ENCODE measurements around the gene DNTTIP2.
"Not testable (repeated sequence)": the region's sequence is repeated elsewhere in the genome, so short reads cannot be mapped to it uniquely, and the experiment has no call there.

Gene DNTTIP2

GRCh38 chr1:93899543-93900207 lies 20.7 kb upstream of the DNTTIP2 start:
- H3K27ac Mint-ChIP-seq: no peak overlapping the region
- ATAC-seq: no peak
- peaks cover 13% of the 10 kb centered on the region for H3K36me3 Mint-ChIP-seq
- H3K4me1 Mint-ChIP-seq: peaks cover 9% of the 10 kb centered on the region
- no peak overlapping the region for H3K4me3 Mint-ChIP-seq
- no peaks in the 10 kb centered on the region for H3K27me3 Mint-ChIP-seq
- H3K9me3 Mint-ChIP-seq: no peaks in the 10 kb centered on the region

GRCh38 chr1:93888900-93889299 lies 9.9 kb upstream of the DNTTIP2 start:
- Mint-ChIP-seq H3K27me3 (no peaks in the 10 kb centered on the region), H3K27ac (no peak overlapping the region), H3K4me3 (no peak overlapping the region), H3K36me3 (peaks cover 15% of the 10 kb centered on the region), H3K9me3 (no peaks in the 10 kb centered on the region), H3K4me1 (no peaks in the 10 kb centered on the region)
- no peak for ATAC-seq

GRCh38 chr1:93882269-93882668 lies 3.3 kb upstream of the DNTTIP2 start:
- no peak for ATAC-seq
- H3K27me3 Mint-ChIP-seq: no peaks in the 10 kb centered on the region

GRCh38 chr1:93880731-93881130 lies 1.7 kb upstream of the DNTTIP2 start:
- peaks cover 18% of the 10 kb centered on the region for H3K36me3 Mint-ChIP-seq
- H3K27me3 Mint-ChIP-seq: no peaks in the 10 kb centered on the region
- H3K4me3 Mint-ChIP-seq: no peak overlapping the region
- no peaks in the 10 kb centered on the region for H3K9me3 Mint-ChIP-seq
- ATAC-seq: no peak
- H3K27ac Mint-ChIP-seq: no peak overlapping the region
- H3K4me1 Mint-ChIP-seq: peaks cover 34% of the 10 kb centered on the region

More at GRCh38 chr1:93882269-93882668, 3.3 kb upstream of the DNTTIP2 start:
- Mint-ChIP-seq H3K4me3 (no peak overlapping the region), H3K36me3 (peaks cover 5% of the 10 kb centered on the region), H3K9me3 (no peaks in the 10 kb centered on the region), H3K27ac (no peak overlapping the region), H3K4me1 (peaks cover 20% of the 10 kb centered on the region)

GRCh38 chr1:93878501-93878888 lies 511 bp downstream of the DNTTIP2 start:
- no peaks in the 10 kb centered on the region for H3K9me3 Mint-ChIP-seq
- peak; percentile 78 for ATAC-seq
- peaks cover 51% of the 10 kb centered on the region for H3K4me1 Mint-ChIP-seq
- H3K4me3 Mint-ChIP-seq: peak overlapping the region; percentile 87
- H3K27ac Mint-ChIP-seq: peak overlapping the region; percentile 98
- peaks cover 38% of the 10 kb centered on the region for H3K36me3 Mint-ChIP-seq
- H3K27me3 Mint-ChIP-seq: no peaks in the 10 kb centered on the region

GRCh38 chr1:93877529-93877928 lies 1.5 kb downstream of the DNTTIP2 start:
- H3K4me1 Mint-ChIP-seq: peaks cover 51% of the 10 kb centered on the region
- peak overlapping the region; percentile 98 for H3K27ac Mint-ChIP-seq

GRCh38 chr1:93876244-93876643 lies 2.8 kb downstream of the DNTTIP2 start:
- H3K27ac Mint-ChIP-seq: peak overlapping the region; percentile 36
- H3K4me3 Mint-ChIP-seq: peak overlapping the region; percentile 60
- no peaks in the 10 kb centered on the region for H3K9me3 Mint-ChIP-seq
- ATAC-seq: no peak
- no peaks in the 10 kb centered on the region for H3K27me3 Mint-ChIP-seq
- H3K36me3 Mint-ChIP-seq: peaks cover 49% of the 10 kb centered on the region
- peaks cover 51% of the 10 kb centered on the region for H3K4me1 Mint-ChIP-seq

More at GRCh38 chr1:93877529-93877928, 1.5 kb downstream of the DNTTIP2 start:
- Mint-ChIP-seq H3K27me3 (no peaks in the 10 kb centered on the region), H3K36me3 (peaks cover 38% of the 10 kb centered on the region), H3K9me3 (no peaks in the 10 kb centered on the region), H3K4me3 (peak overlapping the region; percentile 87)
- ATAC-seq: no peak

GRCh38 chr1:93874025-93874651 lies 4.9 kb downstream of the DNTTIP2 start:
- Mint-ChIP-seq H3K4me3 (no peak overlapping the region), H3K9me3 (no peaks in the 10 kb centered on the region), H3K27me3 (no peaks in the 10 kb centered on the region), H3K27ac (peak overlapping the region; percentile 38), H3K4me1 (peaks cover 42% of the 10 kb centered on the region), H3K36me3 (peaks cover 63% of the 10 kb centered on the region)
- no peak for ATAC-seq

GRCh38 chr1:93871366-93871765 lies 7.6 kb downstream of the DNTTIP2 start:
- Mint-ChIP-seq H3K4me3 (no peak overlapping the region), H3K4me1 (peaks cover 21% of the 10 kb centered on the region), H3K9me3 (no peaks in the 10 kb centered on the region), H3K27me3 (no peaks in the 10 kb centered on the region), H3K27ac (peak overlapping the region; percentile 37), H3K36me3 (peaks cover 64% of the 10 kb centered on the region)
- ATAC-seq: no peak

- Mint-ChIP-seq H3K27ac (no peak overlapping the region), H3K4me1 (peaks cover 7% of the 10 kb centered on the region), H3K4me3 (no peak overlapping the region), H3K36me3 (peaks cover 49% of the 10 kb centered on the region), H3K27me3 (no peaks in the 10 kb centered on the region), H3K9me3 (no peaks in the 10 kb centered on the region)
- ATAC-seq: no peak
These were observed 9.4 kb downstream of the DNTTIP2 start for GRCh38 chr1:93869653-93870052.

GRCh38 chr1:93868492-93868891 lies 10.5 kb downstream of the DNTTIP2 start:
- H3K9me3 Mint-ChIP-seq, H3K27me3 Mint-ChIP-seq, H3K4me1 Mint-ChIP-seq, H3K27ac Mint-ChIP-seq, ATAC-seq, H3K4me3 Mint-ChIP-seq: not testable (repeated sequence)
- peaks cover 40% of the 10 kb centered on the region for H3K36me3 Mint-ChIP-seq

GRCh38 chr1:93865253-93865652 lies 13.8 kb downstream of the DNTTIP2 start:
- no peaks in the 10 kb centered on the region for H3K27me3 Mint-ChIP-seq
- peaks cover 25% of the 10 kb centered on the region for H3K36me3 Mint-ChIP-seq
- no peak overlapping the region for H3K27ac Mint-ChIP-seq
- no peaks in the 10 kb centered on the region for H3K4me1 Mint-ChIP-seq
- H3K4me3 Mint-ChIP-seq: no peak overlapping the region
- H3K9me3 Mint-ChIP-seq: no peaks in the 10 kb centered on the region
- ATAC-seq: no peak

GRCh38 chr1:93864175-93864574 lies 14.8 kb downstream of the DNTTIP2 start:
- H3K36me3 Mint-ChIP-seq: peaks cover 15% of the 10 kb centered on the region
- no peak overlapping the region for H3K4me3 Mint-ChIP-seq
- no peak overlapping the region for H3K27ac Mint-ChIP-seq
- H3K9me3 Mint-ChIP-seq: no peaks in the 10 kb centered on the region
- no peaks in the 10 kb centered on the region for H3K4me1 Mint-ChIP-seq
- H3K27me3 Mint-ChIP-seq: no peaks in the 10 kb centered on the region
- ATAC-seq: no peak

- not testable (repeated sequence) for H3K4me3 Mint-ChIP-seq, H3K27ac Mint-ChIP-seq, H3K36me3 Mint-ChIP-seq, H3K4me1 Mint-ChIP-seq, ATAC-seq, H3K9me3 Mint-ChIP-seq
- peaks cover 28% of the 10 kb centered on the region for H3K27me3 Mint-ChIP-seq
These were observed 21.4 kb downstream of the DNTTIP2 start for GRCh38 chr1:93857653-93858052.

GRCh38 chr1:93855983-93856382 lies 23.0 kb downstream of the DNTTIP2 start:
- not testable (repeated sequence) for ATAC-seq, H3K4me1 Mint-ChIP-seq, H3K9me3 Mint-ChIP-seq, H3K4me3 Mint-ChIP-seq, H3K27ac Mint-ChIP-seq, H3K36me3 Mint-ChIP-seq
- peaks cover 30% of the 10 kb centered on the region for H3K27me3 Mint-ChIP-seq

GRCh38 chr1:93853940-93854339 lies 25.1 kb downstream of the DNTTIP2 start:
- Mint-ChIP-seq H3K27me3 (peaks cover 30% of the 10 kb centered on the region), H3K36me3 (peaks cover 6% of the 10 kb centered on the region), H3K4me3 (no peak overlapping the region), H3K27ac (no peak overlapping the region), H3K4me1 (peaks cover 4% of the 10 kb centered on the region), H3K9me3 (peaks cover 6% of the 10 kb centered on the region)
- no peak for ATAC-seq

Data from stimulated activated memory B cell treated with anti-CD40 and anti-IgM and Interleukin-4, amounts not matched to agents 10 μg/mL and 1 μg/mL and 100 μg/mL, for 72 hours (primary cell).